Measurements from ENCODE around the gene SPATA31C1.

DNA sequence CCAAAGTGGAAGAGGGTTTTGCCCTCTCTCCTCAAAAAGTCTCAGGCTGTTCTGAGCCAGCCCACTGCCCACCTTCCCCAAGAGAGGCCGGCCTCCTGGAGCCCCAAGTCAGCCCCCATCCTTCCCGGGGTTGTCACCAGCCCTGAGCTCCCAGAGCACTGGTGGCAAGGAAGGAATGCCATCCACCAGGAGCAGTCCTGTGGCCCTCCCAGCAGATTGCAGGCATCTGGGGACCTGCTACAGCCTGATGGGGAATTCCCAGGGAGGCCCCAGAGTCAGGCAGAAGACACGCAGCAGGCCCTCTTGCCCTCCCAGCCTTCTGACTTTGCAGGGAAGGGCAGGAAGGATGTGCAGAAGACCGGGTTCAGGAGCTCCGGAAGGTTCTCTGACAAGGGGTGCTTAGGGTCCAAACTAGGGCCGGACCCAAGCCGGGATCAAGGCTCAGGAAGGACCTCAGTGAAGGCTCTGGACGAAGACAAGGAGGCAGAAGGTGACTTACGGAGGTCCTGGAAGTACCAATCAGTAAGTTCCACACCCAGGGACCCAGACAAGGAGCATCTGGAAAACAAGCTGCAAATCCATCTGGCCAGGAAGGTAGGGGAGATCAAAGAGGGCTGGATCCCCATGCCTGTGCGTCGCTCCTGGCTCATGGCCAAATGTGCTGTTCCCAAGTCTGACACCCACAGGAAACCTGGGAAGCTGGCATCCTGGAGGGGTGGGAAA, 31.4 kb upstream of the SPATA31C1 start:
- TF ChIP-seq, protein P1, sequence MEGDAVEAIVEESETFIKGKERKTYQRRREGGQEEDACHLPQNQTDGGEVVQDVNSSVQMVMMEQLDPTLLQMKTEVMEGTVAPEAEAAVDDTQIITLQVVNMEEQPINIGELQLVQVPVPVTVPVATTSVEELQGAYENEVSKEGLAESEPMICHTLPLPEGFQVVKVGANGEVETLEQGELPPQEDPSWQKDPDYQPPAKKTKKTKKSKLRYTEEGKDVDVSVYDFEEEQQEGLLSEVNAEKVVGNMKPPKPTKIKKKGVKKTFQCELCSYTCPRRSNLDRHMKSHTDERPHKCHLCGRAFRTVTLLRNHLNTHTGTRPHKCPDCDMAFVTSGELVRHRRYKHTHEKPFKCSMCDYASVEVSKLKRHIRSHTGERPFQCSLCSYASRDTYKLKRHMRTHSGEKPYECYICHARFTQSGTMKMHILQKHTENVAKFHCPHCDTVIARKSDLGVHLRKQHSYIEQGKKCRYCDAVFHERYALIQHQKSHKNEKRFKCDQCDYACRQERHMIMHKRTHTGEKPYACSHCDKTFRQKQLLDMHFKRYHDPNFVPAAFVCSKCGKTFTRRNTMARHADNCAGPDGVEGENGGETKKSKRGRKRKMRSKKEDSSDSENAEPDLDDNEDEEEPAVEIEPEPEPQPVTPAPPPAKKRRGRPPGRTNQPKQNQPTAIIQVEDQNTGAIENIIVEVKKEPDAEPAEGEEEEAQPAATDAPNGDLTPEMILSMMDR (IDR thresholded peaks at IDR 0.05; ENCODE audit: borderline replicate concordance, extremely low read depth, low read length, poor library complexity, severe bottlenecking), result no peak
- TF ChIP-seq EZH2 (IDR thresholded peaks at IDR 0.05; ENCODE audit: borderline replicate concordance, low read depth, low read length, severe bottlenecking), result no peak
